Measurements from ENCODE around the gene PBX1. TPM values are rescaled to one million over a fixed set of nuclear protein-coding genes. Genes with fewer than 3 reads are reported as not detected.

The PBX1 gene
- total and polyA plus RNA-seq, 4 donors: 7.8 to 112 (median 33.5) TPM

- H3K9me3 ChIP-seq (ENCODE audit: control insufficient read depth in 4 of 4, insufficient read depth in 3 of 4, low read length in 3 of 4): no peaks in the 10 kb centered on the region
- H3K27me3 ChIP-seq (ENCODE audit: control insufficient read depth in 3 of 3, insufficient read depth in 3 of 3, low read length in 2 of 3): no peaks in the 10 kb centered on the region
- no peak overlapping the region for H3K9ac ChIP-seq (ENCODE audit: insufficient read depth in 1 of 2, low read length in 2 of 2)
- peaks cover 7 to 28% (median 12%) of the 10 kb centered on the region in 5 donors for H3K4me1 ChIP-seq (ENCODE audit: control insufficient read depth in 5 of 5, insufficient read depth in 5 of 5, low read length in 5 of 5)
- DNase-seq: no peak
- H3K36me3 ChIP-seq (ENCODE audit: control insufficient read depth in 4 of 4, insufficient read depth in 4 of 4, low read length in 4 of 4): no peaks in the 10 kb centered on the region
- H3K4me3 ChIP-seq: no peak overlapping the region
- TF ChIP-seq, protein P1, sequence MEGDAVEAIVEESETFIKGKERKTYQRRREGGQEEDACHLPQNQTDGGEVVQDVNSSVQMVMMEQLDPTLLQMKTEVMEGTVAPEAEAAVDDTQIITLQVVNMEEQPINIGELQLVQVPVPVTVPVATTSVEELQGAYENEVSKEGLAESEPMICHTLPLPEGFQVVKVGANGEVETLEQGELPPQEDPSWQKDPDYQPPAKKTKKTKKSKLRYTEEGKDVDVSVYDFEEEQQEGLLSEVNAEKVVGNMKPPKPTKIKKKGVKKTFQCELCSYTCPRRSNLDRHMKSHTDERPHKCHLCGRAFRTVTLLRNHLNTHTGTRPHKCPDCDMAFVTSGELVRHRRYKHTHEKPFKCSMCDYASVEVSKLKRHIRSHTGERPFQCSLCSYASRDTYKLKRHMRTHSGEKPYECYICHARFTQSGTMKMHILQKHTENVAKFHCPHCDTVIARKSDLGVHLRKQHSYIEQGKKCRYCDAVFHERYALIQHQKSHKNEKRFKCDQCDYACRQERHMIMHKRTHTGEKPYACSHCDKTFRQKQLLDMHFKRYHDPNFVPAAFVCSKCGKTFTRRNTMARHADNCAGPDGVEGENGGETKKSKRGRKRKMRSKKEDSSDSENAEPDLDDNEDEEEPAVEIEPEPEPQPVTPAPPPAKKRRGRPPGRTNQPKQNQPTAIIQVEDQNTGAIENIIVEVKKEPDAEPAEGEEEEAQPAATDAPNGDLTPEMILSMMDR (IDR thresholded peaks at IDR 0.05; ENCODE audit: control extremely low read depth, extremely low read depth): no peak
- peak overlapping the region in 1 of 2 donors; percentile 61 for H3K27ac ChIP-seq (ENCODE audit: low read depth in 1 of 2, low read length in 1 of 2)
- ATAC-seq (ENCODE audit: insufficient read depth, low FRiP score): no peak
These were observed 101.8 kb downstream of the PBX1 start for GRCh38 chr1:164660775-164661174.

DNA sequence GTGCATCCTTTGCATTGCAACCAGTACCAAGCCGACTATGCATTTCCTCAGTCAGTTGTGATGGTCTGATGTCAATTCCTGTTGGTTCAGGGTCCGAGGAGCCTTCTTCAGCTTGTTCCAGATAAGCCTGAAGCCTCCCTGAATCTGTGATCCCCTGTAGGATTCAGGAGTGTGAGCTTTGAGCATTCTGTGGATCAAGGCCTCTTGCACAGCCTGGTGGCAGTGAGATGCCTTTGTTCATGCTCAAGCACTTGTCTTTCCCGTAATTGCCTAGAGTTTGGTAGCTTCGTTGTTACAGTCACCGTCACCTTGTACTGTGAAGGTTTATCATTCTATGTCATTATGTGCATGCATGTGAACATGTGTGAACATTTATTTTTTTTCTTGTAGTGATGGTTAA, 103.5 kb downstream of the PBX1 start:
- no peak for ATAC-seq (ENCODE audit: insufficient read depth, low FRiP score)
- Histone ChIP-seq H3K36me3 (ENCODE audit: control insufficient read depth in 4 of 4, insufficient read depth in 4 of 4, low read length in 4 of 4) (no peaks in the 10 kb centered on the region), H3K4me1 (ENCODE audit: control insufficient read depth in 5 of 5, insufficient read depth in 5 of 5, low read length in 5 of 5) (peaks cover 7 to 37% (median 12%) of the 10 kb centered on the region in 5 donors), H3K9me3 (ENCODE audit: control insufficient read depth in 4 of 4, insufficient read depth in 3 of 4, low read length in 3 of 4) (no peaks in the 10 kb centered on the region), H3K27me3 (ENCODE audit: control insufficient read depth in 3 of 3, insufficient read depth in 3 of 3, low read length in 2 of 3) (no peaks in the 10 kb centered on the region), H3K27ac (ENCODE audit: low read depth in 1 of 2, low read length in 1 of 2) (no peak overlapping the region), H3K4me3 (no peak overlapping the region), H3K9ac (ENCODE audit: insufficient read depth in 1 of 2, low read length in 2 of 2) (no peak overlapping the region)
- 91 to 93% methylated on average over 5 of the region's 5 CpGs for WGBS, 2 donors
- TF ChIP-seq, protein P1 (IDR thresholded peaks at IDR 0.05; ENCODE audit: control extremely low read depth, extremely low read depth): no peak
- DNase-seq: no peak

GRCh38 chr1:164662955-164663354, 104.0 kb downstream of the PBX1 start:
- Histone ChIP-seq H3K9ac (ENCODE audit: insufficient read depth in 1 of 2, low read length in 2 of 2) (no peak overlapping the region), H3K36me3 (ENCODE audit: control insufficient read depth in 4 of 4, insufficient read depth in 4 of 4, low read length in 4 of 4) (no peaks in the 10 kb centered on the region), H3K27ac (ENCODE audit: low read depth in 1 of 2, low read length in 1 of 2) (peak overlapping the region in 1 of 2 donors; percentile 33), H3K4me1 (ENCODE audit: control insufficient read depth in 5 of 5, insufficient read depth in 5 of 5, low read length in 5 of 5) (peaks cover 7 to 34% (median 12%) of the 10 kb centered on the region in 5 donors), H3K9me3 (ENCODE audit: control insufficient read depth in 4 of 4, insufficient read depth in 3 of 4, low read length in 3 of 4) (no peaks in the 10 kb centered on the region), H3K4me3 (no peak overlapping the region), H3K27me3 (ENCODE audit: control insufficient read depth in 3 of 3, insufficient read depth in 3 of 3, low read length in 2 of 3) (no peaks in the 10 kb centered on the region)
- WGBS, 2 donors: 81 to 87% methylated on average over 1 of the region's 1 CpG
- no peak for ATAC-seq (ENCODE audit: insufficient read depth, low FRiP score)
- no peak for DNase-seq
- TF ChIP-seq, protein P1 (IDR thresholded peaks at IDR 0.05; ENCODE audit: control extremely low read depth, extremely low read depth): no peak

DNA sequence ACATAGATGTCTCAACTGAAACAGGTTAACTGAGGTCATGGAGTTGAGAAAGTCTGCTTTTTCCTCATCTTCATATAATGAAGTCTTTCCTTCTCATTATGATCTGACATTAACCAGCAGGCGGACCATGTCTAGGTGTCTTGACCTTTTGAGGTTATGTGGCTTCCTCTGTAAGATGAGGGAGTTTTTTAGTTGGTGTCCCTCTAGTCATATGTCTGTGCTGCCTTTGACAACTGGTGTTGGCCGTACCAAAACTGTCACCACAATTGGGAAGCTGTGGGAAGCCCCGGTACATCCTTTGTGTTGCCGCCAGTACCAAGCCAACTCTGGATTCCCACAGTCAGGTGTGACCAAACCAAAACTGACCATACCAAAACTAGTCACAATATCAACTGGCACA, 105.1 kb downstream of the PBX1 start:
- DNase-seq (no peak), ATAC-seq (ENCODE audit: insufficient read depth, low FRiP score) (no peak)
- Histone ChIP-seq H3K9me3 (ENCODE audit: control insufficient read depth in 4 of 4, insufficient read depth in 3 of 4, low read length in 3 of 4) (no peaks in the 10 kb centered on the region), H3K27me3 (ENCODE audit: control insufficient read depth in 3 of 3, insufficient read depth in 3 of 3, low read length in 2 of 3) (no peaks in the 10 kb centered on the region), H3K36me3 (ENCODE audit: control insufficient read depth in 4 of 4, insufficient read depth in 4 of 4, low read length in 4 of 4) (no peaks in the 10 kb centered on the region), H3K4me1 (ENCODE audit: control insufficient read depth in 5 of 5, insufficient read depth in 5 of 5, low read length in 5 of 5) (peaks cover 7 to 29% (median 10%) of the 10 kb centered on the region in 5 donors), H3K27ac (ENCODE audit: low read depth in 1 of 2, low read length in 1 of 2) (no peak overlapping the region), H3K4me3 (no peak overlapping the region), H3K9ac (ENCODE audit: insufficient read depth in 1 of 2, low read length in 2 of 2) (no peak overlapping the region)
- TF ChIP-seq, protein P1 (IDR thresholded peaks at IDR 0.05; ENCODE audit: control extremely low read depth, extremely low read depth): no peak
- WGBS, 2 donors: 61 to 82% methylated on average over 4 of the region's 4 CpGs

Data from lung (tissue), 12 donors.